ENCODE measurements around the gene KCNJ12.
A peak's percentile ranks its signal among the peaks of the same experiment; 100 is the strongest.
"Not testable (repeated sequence)": the region's sequence is repeated elsewhere in the genome, so short reads cannot be mapped to it uniquely, and the experiment has no call there.

KCNJ12 gene

GRCh38 chr17:21428752-21429424 is 52.7 kb downstream of the KCNJ12 start:
- H3K9ac ChIP-seq (ENCODE audit: low read length); H3K4me1 ChIP-seq (ENCODE audit: control insufficient read depth, insufficient read depth, low read depth, low read length); DNase-seq; H3K4me2 ChIP-seq (ENCODE audit: low read length, poor library complexity, severe bottlenecking); H3K23ac ChIP-seq (ENCODE audit: low read length in 2 of 2); H4K8ac ChIP-seq (ENCODE audit: low read length); H2BK5ac ChIP-seq (ENCODE audit: low read depth, low read length, poor library complexity, severe bottlenecking); H3K4me3 ChIP-seq (ENCODE audit: insufficient read depth in 1 of 2, low read depth in 1 of 2, low read length in 2 of 2); H4K91ac ChIP-seq (ENCODE audit: low read length); H3K4ac ChIP-seq (ENCODE audit: low read depth in 1 of 2, low read length in 2 of 2); H2BK120ac ChIP-seq (ENCODE audit: low read depth, low read length); H3K79me1 ChIP-seq (replicated peaks; ENCODE audit: low read length, poor library complexity, severe bottlenecking); H3K27ac ChIP-seq (ENCODE audit: low read length, poor library complexity, severe bottlenecking); H3K27me3 ChIP-seq (ENCODE audit: control insufficient read depth in 1 of 2, insufficient read depth in 1 of 2, low read length in 2 of 2); H3K36me3 ChIP-seq (ENCODE audit: control insufficient read depth in 1 of 2, insufficient read depth in 2 of 2, low read depth in 1 of 2, low read length in 2 of 2); H3K14ac ChIP-seq (ENCODE audit: low read length in 2 of 2); H3K18ac ChIP-seq (ENCODE audit: low read depth in 1 of 2, low read length in 2 of 2); H2AFZ ChIP-seq (ENCODE audit: low read depth, low read length); H2BK12ac ChIP-seq (ENCODE audit: low read length in 2 of 2); H2BK15ac ChIP-seq (ENCODE audit: low read depth, poor library complexity, severe bottlenecking); H3K9me3 ChIP-seq (ENCODE audit: control insufficient read depth, low read length); H2AK5ac ChIP-seq (ENCODE audit: low read length, severe bottlenecking): not testable (repeated sequence)
- WGBS, result 85% methylated on average over 5 of the region's 5 CpGs

- not testable (repeated sequence) for H2AK5ac ChIP-seq (ENCODE audit: low read length, severe bottlenecking); H3K4me1 ChIP-seq (ENCODE audit: control insufficient read depth, insufficient read depth, low read depth, low read length); H3K4me2 ChIP-seq (ENCODE audit: low read length, poor library complexity, severe bottlenecking); H3K18ac ChIP-seq (ENCODE audit: low read depth in 1 of 2, low read length in 2 of 2); H3K14ac ChIP-seq (ENCODE audit: low read length in 2 of 2); H3K36me3 ChIP-seq (ENCODE audit: control insufficient read depth in 1 of 2, insufficient read depth in 2 of 2, low read depth in 1 of 2, low read length in 2 of 2); H2BK15ac ChIP-seq (ENCODE audit: low read depth, poor library complexity, severe bottlenecking); H3K9me3 ChIP-seq (ENCODE audit: control insufficient read depth, low read length); H3K79me1 ChIP-seq (replicated peaks; ENCODE audit: low read length, poor library complexity, severe bottlenecking); H4K91ac ChIP-seq (ENCODE audit: low read length); H3K4me3 ChIP-seq (ENCODE audit: insufficient read depth in 1 of 2, low read depth in 1 of 2, low read length in 2 of 2); H2BK12ac ChIP-seq (ENCODE audit: low read length in 2 of 2); H4K8ac ChIP-seq (ENCODE audit: low read length); H3K4ac ChIP-seq (ENCODE audit: low read depth in 1 of 2, low read length in 2 of 2); H2BK120ac ChIP-seq (ENCODE audit: low read depth, low read length); H2BK5ac ChIP-seq (ENCODE audit: low read depth, low read length, poor library complexity, severe bottlenecking); H3K27ac ChIP-seq (ENCODE audit: low read length, poor library complexity, severe bottlenecking); H3K23ac ChIP-seq (ENCODE audit: low read length in 2 of 2); H2AFZ ChIP-seq (ENCODE audit: low read depth, low read length)
- peak; percentile 8 for DNase-seq
- H3K9ac ChIP-seq (ENCODE audit: low read length), result peak overlapping the region; percentile 58
- 57% methylated on average over 1 of the region's 5 CpGs for WGBS
- peaks cover 0 to 14% of the 10 kb centered on the region in 2 experiments for H3K27me3 ChIP-seq (ENCODE audit: control insufficient read depth in 1 of 2, insufficient read depth in 1 of 2, low read length in 2 of 2)
Measured at GRCh38 chr17:21429921-21430628, 53.9 kb downstream of the KCNJ12 start.

- H2AFZ ChIP-seq (ENCODE audit: low read depth, low read length); H3K4me1 ChIP-seq (ENCODE audit: control insufficient read depth, insufficient read depth, low read depth, low read length); H4K8ac ChIP-seq (ENCODE audit: low read length); H2BK12ac ChIP-seq (ENCODE audit: low read length in 2 of 2); H2AK5ac ChIP-seq (ENCODE audit: low read length, severe bottlenecking); H2BK120ac ChIP-seq (ENCODE audit: low read depth, low read length); H3K14ac ChIP-seq (ENCODE audit: low read length in 2 of 2); H2BK5ac ChIP-seq (ENCODE audit: low read depth, low read length, poor library complexity, severe bottlenecking); H3K27ac ChIP-seq (ENCODE audit: low read length, poor library complexity, severe bottlenecking); H2BK15ac ChIP-seq (ENCODE audit: low read depth, poor library complexity, severe bottlenecking); H3K9me3 ChIP-seq (ENCODE audit: control insufficient read depth, low read length); H3K18ac ChIP-seq (ENCODE audit: low read depth in 1 of 2, low read length in 2 of 2); H4K91ac ChIP-seq (ENCODE audit: low read length); H3K36me3 ChIP-seq (ENCODE audit: control insufficient read depth in 1 of 2, insufficient read depth in 2 of 2, low read depth in 1 of 2, low read length in 2 of 2); H3K79me1 ChIP-seq (replicated peaks; ENCODE audit: low read length, poor library complexity, severe bottlenecking); H3K4me2 ChIP-seq (ENCODE audit: low read length, poor library complexity, severe bottlenecking); H3K4ac ChIP-seq (ENCODE audit: low read depth in 1 of 2, low read length in 2 of 2); DNase-seq; H3K4me3 ChIP-seq (ENCODE audit: insufficient read depth in 1 of 2, low read depth in 1 of 2, low read length in 2 of 2); H3K9ac ChIP-seq (ENCODE audit: low read length); H3K23ac ChIP-seq (ENCODE audit: low read length in 2 of 2): not testable (repeated sequence)
- WGBS, result 85% methylated on average over 5 of the region's 5 CpGs
- peaks cover 0 to 11% of the 10 kb centered on the region in 2 experiments for H3K27me3 ChIP-seq (ENCODE audit: control insufficient read depth in 1 of 2, insufficient read depth in 1 of 2, low read length in 2 of 2)
Measured at GRCh38 chr17:21433971-21434370, 57.8 kb downstream of the KCNJ12 start.

- H3K4ac ChIP-seq (ENCODE audit: low read depth in 1 of 2, low read length in 2 of 2); H3K18ac ChIP-seq (ENCODE audit: low read depth in 1 of 2, low read length in 2 of 2); H4K91ac ChIP-seq (ENCODE audit: low read length); H2BK5ac ChIP-seq (ENCODE audit: low read depth, low read length, poor library complexity, severe bottlenecking); H3K9me3 ChIP-seq (ENCODE audit: control insufficient read depth, low read length); H4K8ac ChIP-seq (ENCODE audit: low read length); H3K4me1 ChIP-seq (ENCODE audit: control insufficient read depth, insufficient read depth, low read depth, low read length); H2BK15ac ChIP-seq (ENCODE audit: low read depth, poor library complexity, severe bottlenecking); H2AFZ ChIP-seq (ENCODE audit: low read depth, low read length); H2AK5ac ChIP-seq (ENCODE audit: low read length, severe bottlenecking); H2BK120ac ChIP-seq (ENCODE audit: low read depth, low read length); H2BK12ac ChIP-seq (ENCODE audit: low read length in 2 of 2); H3K9ac ChIP-seq (ENCODE audit: low read length); H3K79me1 ChIP-seq (replicated peaks; ENCODE audit: low read length, poor library complexity, severe bottlenecking); H3K4me3 ChIP-seq (ENCODE audit: insufficient read depth in 1 of 2, low read depth in 1 of 2, low read length in 2 of 2); H3K14ac ChIP-seq (ENCODE audit: low read length in 2 of 2); H3K23ac ChIP-seq (ENCODE audit: low read length in 2 of 2); H3K27ac ChIP-seq (ENCODE audit: low read length, poor library complexity, severe bottlenecking); DNase-seq; H3K36me3 ChIP-seq (ENCODE audit: control insufficient read depth in 1 of 2, insufficient read depth in 2 of 2, low read depth in 1 of 2, low read length in 2 of 2); H3K4me2 ChIP-seq (ENCODE audit: low read length, poor library complexity, severe bottlenecking): not testable (repeated sequence)
- H3K27me3 ChIP-seq (ENCODE audit: control insufficient read depth in 1 of 2, insufficient read depth in 1 of 2, low read length in 2 of 2), result peaks cover 0 to 11% of the 10 kb centered on the region in 2 experiments
- 100% methylated on average over 1 of the region's 2 CpGs for WGBS
Measured at GRCh38 chr17:21434976-21435375, 58.8 kb downstream of the KCNJ12 start.

All from mesenchymal stem cell (in vitro differentiated cells and primary cell).